ENCODE measurements around the gene SRL.

- TF ChIP-seq, protein P1, sequence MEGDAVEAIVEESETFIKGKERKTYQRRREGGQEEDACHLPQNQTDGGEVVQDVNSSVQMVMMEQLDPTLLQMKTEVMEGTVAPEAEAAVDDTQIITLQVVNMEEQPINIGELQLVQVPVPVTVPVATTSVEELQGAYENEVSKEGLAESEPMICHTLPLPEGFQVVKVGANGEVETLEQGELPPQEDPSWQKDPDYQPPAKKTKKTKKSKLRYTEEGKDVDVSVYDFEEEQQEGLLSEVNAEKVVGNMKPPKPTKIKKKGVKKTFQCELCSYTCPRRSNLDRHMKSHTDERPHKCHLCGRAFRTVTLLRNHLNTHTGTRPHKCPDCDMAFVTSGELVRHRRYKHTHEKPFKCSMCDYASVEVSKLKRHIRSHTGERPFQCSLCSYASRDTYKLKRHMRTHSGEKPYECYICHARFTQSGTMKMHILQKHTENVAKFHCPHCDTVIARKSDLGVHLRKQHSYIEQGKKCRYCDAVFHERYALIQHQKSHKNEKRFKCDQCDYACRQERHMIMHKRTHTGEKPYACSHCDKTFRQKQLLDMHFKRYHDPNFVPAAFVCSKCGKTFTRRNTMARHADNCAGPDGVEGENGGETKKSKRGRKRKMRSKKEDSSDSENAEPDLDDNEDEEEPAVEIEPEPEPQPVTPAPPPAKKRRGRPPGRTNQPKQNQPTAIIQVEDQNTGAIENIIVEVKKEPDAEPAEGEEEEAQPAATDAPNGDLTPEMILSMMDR (IDR thresholded peaks at IDR 0.05) = no peak
- TF ChIP-seq POLR2AphosphoS5 (IDR thresholded peaks at IDR 0.05) = peak; percentile 85
These were observed 27.7 kb downstream of the SRL start for GRCh38 chr16:4214215-4214621.
